RWPE2 (cell line): ENCODE measurements around the gene BCAS1.

Source experiments
- ATAC-seq: fragments of 200-7000 bp; cut with Tn5 transposase; 3 replicates; pipeline ENCODE4 v1.9.1; 2021; ENCODE audit warnings: low read depth
- DNase-seq: peaks from one replicate; pipeline ENCODE4 v3.0.0-alpha.2; 2020; ENCODE audit warnings: low spot score
- H3K27ac ChIP-seq: fragments of 450-650 bp; 2 replicates; pipeline ENCODE4 v1.5.1; 2017; ENCODE audit warnings: mild to moderate bottlenecking; ENCODE audit not compliant: poor library complexity, severe bottlenecking
- H3K27me3 ChIP-seq: fragments of 250-450 bp; sonication (Bioruptor Pico); 2 replicates; pipeline ENCODE4 v1.5.1; 2021; ENCODE audit warnings: mild to moderate bottlenecking, moderate library complexity; ENCODE audit not compliant: insufficient read depth, poor library complexity, severe bottlenecking
- H3K36me3 ChIP-seq: fragments of 250-450 bp; sonication (Bioruptor Pico); 2 replicates; pipeline ENCODE4 v1.5.1; 2020; ENCODE audit warnings: low read depth, mild to moderate bottlenecking, moderate library complexity
- H3K4me1 ChIP-seq: fragments of 250-450 bp; sonication (Bioruptor Pico); 2 replicates; pipeline ENCODE4 v1.5.1; 2021; ENCODE audit warnings: mild to moderate bottlenecking, moderate library complexity; ENCODE audit not compliant: insufficient read depth, poor library complexity, severe bottlenecking
- H3K4me3 ChIP-seq: fragments of 250-450 bp; sonication (Bioruptor Pico); 2 replicates; pipeline ENCODE4 v1.5.1; 2021; ENCODE audit warnings: mild to moderate bottlenecking, moderate library complexity; ENCODE audit not compliant: severe bottlenecking
- H3K9me3 ChIP-seq: fragments of 250-450 bp; sonication (Bioruptor Pico); 2 replicates; pipeline ENCODE4 v1.5.1; 2021; ENCODE audit warnings: mild to moderate bottlenecking, moderate library complexity; ENCODE audit not compliant: severe bottlenecking
- TF ChIP-seq, protein P1 (sequence below): fragments of 450-650 bp; IDR thresholded peaks from one replicate; pipeline ENCODE4 v1.5.1; 2017; ENCODE audit warnings: mild to moderate bottlenecking, moderate library complexity; ENCODE audit not compliant: poor library complexity, severe bottlenecking

Gene BCAS1

DNA sequence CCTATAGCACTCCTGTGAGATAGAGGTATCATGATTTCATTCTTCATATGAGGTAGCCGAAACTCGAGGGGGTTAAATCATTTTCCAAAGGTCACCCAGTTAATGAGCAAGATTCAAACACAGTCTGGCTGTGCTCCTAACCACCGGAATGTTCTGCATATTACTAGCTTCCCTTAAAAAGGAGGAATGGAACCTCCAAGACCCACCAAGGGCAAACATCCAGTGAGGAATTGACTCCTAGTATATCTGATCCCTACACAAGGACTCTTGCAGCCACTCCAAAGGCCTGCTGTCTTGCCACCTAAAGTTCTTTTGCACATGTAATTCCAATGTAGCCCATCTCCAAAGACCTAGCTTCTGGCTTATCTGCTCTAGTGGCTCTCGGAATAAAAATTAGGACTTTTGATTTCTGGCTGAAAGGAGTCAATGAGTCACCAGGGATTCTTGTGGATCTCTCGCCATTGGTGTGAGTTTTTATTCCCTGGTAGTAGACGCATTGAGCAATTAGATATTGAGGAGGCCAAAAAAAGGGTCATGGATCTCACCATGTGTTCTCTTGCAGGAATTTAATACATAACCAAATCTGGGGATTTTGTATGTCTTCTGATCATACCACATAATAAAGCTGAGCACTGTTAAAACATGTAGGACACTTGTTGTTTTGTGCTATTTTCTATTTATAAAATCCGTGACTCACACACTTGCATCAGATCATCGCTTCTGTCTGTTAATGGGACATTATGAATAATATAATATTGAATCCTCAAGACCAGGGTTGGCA is 9.1 kb downstream of the BCAS1 start:
- peak; percentile 77 for ATAC-seq
- Histone ChIP-seq H3K27ac (peak overlapping the region; percentile 4), H3K27me3 (no peaks in the 10 kb centered on the region), H3K4me3 (no peak overlapping the region), H3K9me3 (no peaks in the 10 kb centered on the region), H3K4me1 (peaks cover 15% of the 10 kb centered on the region), H3K36me3 (no peaks in the 10 kb centered on the region)
- DNase-seq: peak; percentile 47
- TF ChIP-seq, protein P1, sequence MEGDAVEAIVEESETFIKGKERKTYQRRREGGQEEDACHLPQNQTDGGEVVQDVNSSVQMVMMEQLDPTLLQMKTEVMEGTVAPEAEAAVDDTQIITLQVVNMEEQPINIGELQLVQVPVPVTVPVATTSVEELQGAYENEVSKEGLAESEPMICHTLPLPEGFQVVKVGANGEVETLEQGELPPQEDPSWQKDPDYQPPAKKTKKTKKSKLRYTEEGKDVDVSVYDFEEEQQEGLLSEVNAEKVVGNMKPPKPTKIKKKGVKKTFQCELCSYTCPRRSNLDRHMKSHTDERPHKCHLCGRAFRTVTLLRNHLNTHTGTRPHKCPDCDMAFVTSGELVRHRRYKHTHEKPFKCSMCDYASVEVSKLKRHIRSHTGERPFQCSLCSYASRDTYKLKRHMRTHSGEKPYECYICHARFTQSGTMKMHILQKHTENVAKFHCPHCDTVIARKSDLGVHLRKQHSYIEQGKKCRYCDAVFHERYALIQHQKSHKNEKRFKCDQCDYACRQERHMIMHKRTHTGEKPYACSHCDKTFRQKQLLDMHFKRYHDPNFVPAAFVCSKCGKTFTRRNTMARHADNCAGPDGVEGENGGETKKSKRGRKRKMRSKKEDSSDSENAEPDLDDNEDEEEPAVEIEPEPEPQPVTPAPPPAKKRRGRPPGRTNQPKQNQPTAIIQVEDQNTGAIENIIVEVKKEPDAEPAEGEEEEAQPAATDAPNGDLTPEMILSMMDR: no peak

DNA sequence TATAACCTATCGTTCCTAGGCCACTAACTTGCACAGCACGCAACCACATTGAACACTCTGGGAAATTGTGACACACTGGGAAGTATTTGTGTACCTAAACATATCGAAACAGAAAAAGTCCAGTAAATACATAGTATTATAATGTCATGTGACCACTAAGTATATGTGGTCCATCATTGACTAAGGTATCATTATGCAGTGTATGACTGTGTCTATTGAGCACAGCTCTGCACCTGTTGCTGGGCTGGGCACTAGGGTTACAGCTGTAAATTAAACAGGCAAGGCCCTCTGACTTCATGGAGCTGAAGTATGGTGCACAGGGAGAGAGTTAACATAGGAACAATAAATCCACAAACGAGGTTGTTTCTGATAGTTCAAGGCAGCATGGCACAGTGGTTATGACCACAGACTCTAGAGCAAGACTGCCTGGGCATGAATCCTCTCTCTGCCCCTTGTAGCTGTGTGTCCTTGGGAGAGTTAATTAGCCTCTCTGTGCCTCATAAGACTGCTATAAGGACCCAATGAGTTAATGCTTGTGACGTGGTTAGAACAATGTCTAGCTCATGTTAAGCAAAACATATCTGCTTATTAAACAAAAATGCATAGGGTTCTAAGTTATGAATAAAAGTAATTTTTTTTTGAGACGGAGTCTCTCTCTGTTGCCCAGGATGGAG is 10.6 kb downstream of the BCAS1 start:
- ATAC-seq: no peak

DNA sequence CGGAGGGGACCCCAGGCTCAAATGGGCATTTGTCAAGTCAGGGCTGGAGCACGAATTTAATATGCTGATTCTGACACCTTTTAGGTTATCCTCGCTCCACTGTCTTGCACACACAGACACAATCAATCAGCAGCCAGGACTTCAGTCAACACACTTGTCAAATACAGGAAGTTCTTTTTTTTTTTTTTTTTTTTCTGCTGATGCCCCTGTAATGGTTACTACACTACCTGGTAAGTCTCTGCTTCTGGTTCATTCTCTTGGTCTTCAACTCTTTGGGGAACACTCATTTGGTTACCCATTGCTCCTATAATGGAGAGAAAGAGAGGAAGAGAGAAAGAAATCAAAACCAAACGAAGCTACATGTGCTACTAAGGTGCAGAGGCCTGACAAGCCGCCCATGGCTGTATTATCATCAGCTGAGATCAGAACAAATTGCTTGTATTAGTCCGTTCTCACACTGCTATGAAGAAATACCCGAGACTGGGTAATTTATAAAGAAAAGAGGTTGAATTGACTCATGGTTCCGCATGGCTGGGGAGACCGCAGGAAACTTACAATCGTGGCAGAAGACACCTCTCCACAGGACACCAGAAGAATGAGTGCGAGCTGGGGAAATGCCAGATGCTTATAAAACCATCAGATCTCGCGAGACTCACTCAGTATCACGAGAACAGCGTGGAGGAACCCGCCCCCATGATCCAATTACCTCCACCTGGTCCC is 11.8 kb downstream of the BCAS1 start:
- H3K9me3 ChIP-seq: no peaks in the 10 kb centered on the region
- H3K4me1 ChIP-seq: peaks cover 15% of the 10 kb centered on the region
- no peak overlapping the region for H3K4me3 ChIP-seq
- peak; percentile 65 for DNase-seq
- H3K36me3 ChIP-seq: no peaks in the 10 kb centered on the region
- H3K27ac ChIP-seq: no peak overlapping the region
- TF ChIP-seq, protein P1: no peak
- ATAC-seq: no peak
- H3K27me3 ChIP-seq: peaks cover 3% of the 10 kb centered on the region

More for the DNA sequence above, 10.6 kb downstream of the BCAS1 start:
- Histone ChIP-seq H3K9me3 (no peaks in the 10 kb centered on the region), H3K4me1 (peaks cover 15% of the 10 kb centered on the region), H3K27me3 (peaks cover 2% of the 10 kb centered on the region), H3K4me3 (no peak overlapping the region), H3K27ac (no peak overlapping the region), H3K36me3 (no peaks in the 10 kb centered on the region)
- TF ChIP-seq, protein P1: no peak
- no peak for DNase-seq

DNA sequence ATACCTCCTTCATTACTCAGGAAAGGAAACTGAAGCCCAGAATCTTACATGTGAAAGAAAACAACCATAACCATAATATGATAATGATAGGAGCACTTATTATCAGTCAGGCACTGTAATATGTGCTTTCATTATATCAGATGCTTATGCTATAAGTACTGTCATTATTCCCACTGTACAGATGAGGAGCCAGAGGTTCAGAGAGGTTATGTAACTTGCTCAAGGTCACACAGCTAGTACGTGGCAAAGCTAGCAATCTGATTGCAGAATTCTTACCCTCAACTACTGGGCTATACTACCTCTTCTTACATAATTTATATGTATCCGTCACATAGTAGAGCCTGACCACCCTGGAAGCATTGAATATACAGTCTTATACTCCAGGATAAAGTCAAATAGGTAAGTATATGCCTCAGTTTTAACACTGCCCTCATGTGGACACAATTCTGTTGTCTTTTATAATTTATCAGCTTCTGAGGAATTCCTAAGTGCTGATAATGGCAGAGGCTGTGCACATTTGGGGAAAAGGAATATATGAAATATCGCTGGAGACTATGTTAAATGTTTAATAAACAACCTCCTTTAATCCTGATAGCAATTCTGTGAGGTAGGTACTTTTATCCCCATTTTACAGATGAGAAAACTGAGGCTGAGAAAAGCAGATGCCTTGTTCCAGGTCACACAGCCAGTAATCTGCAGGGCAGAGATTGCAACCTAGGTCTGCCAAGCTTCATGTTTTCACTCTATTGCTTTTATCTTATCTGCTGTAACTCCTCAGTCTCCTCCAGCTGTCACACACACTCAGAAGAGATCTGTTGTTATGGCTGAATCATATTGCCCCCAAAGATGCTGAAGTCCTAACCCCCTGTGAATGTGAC is 13.4 kb downstream of the BCAS1 start:
- no peak for ATAC-seq
- TF ChIP-seq, protein P1: peak; percentile 38

More for the DNA sequence above, 13.4 kb downstream of the BCAS1 start:
- Histone ChIP-seq H3K36me3 (no peaks in the 10 kb centered on the region), H3K4me3 (no peak overlapping the region), H3K4me1 (peaks cover 10% of the 10 kb centered on the region), H3K27ac (no peak overlapping the region), H3K27me3 (peaks cover 3% of the 10 kb centered on the region), H3K9me3 (no peaks in the 10 kb centered on the region)
- DNase-seq: no peak
